ENCODE measurements around the gene UQCC2.

UQCC2 gene

DNA sequence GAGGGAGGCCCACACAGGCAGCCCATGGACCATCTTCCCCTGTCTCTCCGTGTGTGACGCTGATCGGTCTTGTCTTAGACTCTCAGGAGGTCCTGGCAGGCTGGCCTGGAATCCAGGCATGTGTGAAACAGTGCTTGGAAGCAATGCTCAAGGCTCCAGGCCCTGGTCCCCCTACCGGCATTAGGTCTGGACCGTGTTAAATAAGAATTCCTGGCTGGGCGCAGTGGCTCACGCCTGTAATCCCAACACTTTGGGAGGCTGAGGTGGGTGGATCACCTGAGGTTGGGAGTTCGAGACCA is 22.2 kb upstream of the UQCC2 start:
- DNase-seq (ENCODE audit: low read depth in 1 of 2, low spot score in 1 of 2): no peak
- TF ChIP-seq, protein P1, sequence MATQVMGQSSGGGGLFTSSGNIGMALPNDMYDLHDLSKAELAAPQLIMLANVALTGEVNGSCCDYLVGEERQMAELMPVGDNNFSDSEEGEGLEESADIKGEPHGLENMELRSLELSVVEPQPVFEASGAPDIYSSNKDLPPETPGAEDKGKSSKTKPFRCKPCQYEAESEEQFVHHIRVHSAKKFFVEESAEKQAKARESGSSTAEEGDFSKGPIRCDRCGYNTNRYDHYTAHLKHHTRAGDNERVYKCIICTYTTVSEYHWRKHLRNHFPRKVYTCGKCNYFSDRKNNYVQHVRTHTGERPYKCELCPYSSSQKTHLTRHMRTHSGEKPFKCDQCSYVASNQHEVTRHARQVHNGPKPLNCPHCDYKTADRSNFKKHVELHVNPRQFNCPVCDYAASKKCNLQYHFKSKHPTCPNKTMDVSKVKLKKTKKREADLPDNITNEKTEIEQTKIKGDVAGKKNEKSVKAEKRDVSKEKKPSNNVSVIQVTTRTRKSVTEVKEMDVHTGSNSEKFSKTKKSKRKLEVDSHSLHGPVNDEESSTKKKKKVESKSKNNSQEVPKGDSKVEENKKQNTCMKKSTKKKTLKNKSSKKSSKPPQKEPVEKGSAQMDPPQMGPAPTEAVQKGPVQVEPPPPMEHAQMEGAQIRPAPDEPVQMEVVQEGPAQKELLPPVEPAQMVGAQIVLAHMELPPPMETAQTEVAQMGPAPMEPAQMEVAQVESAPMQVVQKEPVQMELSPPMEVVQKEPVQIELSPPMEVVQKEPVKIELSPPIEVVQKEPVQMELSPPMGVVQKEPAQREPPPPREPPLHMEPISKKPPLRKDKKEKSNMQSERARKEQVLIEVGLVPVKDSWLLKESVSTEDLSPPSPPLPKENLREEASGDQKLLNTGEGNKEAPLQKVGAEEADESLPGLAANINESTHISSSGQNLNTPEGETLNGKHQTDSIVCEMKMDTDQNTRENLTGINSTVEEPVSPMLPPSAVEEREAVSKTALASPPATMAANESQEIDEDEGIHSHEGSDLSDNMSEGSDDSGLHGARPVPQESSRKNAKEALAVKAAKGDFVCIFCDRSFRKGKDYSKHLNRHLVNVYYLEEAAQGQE (IDR thresholded peaks at IDR 0.05; ENCODE audit: insufficient replicate concordance, low read depth): no peak
- TF ChIP-seq POLR2AphosphoS5 (IDR thresholded peaks at IDR 0.05; ENCODE audit: low read depth): no peak
- TF ChIP-seq, protein P2, sequence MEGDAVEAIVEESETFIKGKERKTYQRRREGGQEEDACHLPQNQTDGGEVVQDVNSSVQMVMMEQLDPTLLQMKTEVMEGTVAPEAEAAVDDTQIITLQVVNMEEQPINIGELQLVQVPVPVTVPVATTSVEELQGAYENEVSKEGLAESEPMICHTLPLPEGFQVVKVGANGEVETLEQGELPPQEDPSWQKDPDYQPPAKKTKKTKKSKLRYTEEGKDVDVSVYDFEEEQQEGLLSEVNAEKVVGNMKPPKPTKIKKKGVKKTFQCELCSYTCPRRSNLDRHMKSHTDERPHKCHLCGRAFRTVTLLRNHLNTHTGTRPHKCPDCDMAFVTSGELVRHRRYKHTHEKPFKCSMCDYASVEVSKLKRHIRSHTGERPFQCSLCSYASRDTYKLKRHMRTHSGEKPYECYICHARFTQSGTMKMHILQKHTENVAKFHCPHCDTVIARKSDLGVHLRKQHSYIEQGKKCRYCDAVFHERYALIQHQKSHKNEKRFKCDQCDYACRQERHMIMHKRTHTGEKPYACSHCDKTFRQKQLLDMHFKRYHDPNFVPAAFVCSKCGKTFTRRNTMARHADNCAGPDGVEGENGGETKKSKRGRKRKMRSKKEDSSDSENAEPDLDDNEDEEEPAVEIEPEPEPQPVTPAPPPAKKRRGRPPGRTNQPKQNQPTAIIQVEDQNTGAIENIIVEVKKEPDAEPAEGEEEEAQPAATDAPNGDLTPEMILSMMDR (IDR thresholded peaks at IDR 0.05; ENCODE audit: insufficient read depth, low read length): no peak
- TF ChIP-seq SPI1 (IDR thresholded peaks at IDR 0.05; ENCODE audit: borderline replicate concordance, low read depth): no peak
- TF ChIP-seq GABPA (IDR thresholded peaks at IDR 0.05; ENCODE audit: low read depth): no peak
- no peak overlapping the region for H3K27ac ChIP-seq (replicated peaks)

DNA sequence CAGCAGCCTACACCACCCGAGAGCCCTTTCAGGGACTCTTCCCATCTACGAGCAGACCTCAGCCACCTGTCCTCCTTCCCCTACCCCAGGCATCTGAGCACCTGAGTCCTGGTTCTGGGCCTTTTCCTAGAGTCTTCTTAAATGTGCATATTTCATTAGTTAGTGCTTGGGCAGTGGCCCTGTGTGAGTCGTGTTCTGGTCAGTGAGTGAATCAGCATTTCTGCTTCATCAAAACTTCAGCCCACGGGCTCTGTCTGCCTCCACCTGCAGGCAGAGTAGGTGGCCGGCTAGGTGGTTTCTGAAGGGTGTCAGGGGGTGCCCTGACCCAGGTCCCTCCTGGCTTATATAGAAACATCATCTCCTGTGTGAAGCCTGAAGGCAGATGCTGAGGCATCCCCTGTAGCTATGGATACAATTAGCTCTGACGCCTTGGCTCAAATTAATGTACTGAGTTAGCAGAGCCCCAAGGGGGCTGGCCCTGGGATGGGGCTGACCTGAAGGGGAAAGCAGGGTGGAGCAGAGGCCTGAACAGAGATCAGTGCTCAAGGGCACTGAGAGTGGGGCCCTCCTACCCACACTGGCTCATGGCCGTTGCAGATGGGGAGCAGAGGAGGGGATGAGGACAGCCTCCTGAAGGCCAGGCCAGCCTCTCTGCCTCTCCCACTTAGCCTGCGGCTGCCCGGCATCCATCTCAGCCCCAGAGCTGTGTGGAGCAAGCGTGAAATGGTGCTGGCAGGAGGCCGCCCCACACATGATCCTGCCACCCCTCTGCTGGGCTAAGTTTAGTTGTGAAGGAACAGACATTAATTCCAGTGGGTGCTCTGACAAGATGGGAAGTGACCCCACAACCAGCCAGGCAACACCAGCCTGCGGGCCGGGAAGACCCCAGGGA is 21.6 kb upstream of the UQCC2 start:
- TF ChIP-seq POLR2AphosphoS5 (IDR thresholded peaks at IDR 0.05; ENCODE audit: low read depth) (no peak), SPI1 (IDR thresholded peaks at IDR 0.05; ENCODE audit: borderline replicate concordance, low read depth) (no peak), GABPA (IDR thresholded peaks at IDR 0.05; ENCODE audit: low read depth) (no peak)
- TF ChIP-seq, protein P2 (IDR thresholded peaks at IDR 0.05; ENCODE audit: insufficient read depth, low read length): no peak
- TF ChIP-seq, protein P1 (IDR thresholded peaks at IDR 0.05; ENCODE audit: insufficient replicate concordance, low read depth): no peak
- H3K4me3 ChIP-seq (replicated peaks; ENCODE audit: insufficient read depth, low read length): no peak overlapping the region
- no peak for DNase-seq (ENCODE audit: low read depth in 1 of 2, low spot score in 1 of 2)
- H3K27ac ChIP-seq (replicated peaks): no peak overlapping the region
- no peaks in the 10 kb centered on the region for H3K27me3 ChIP-seq (ENCODE audit: insufficient read depth, poor library complexity, severe bottlenecking)

More for the DNA sequence above, 22.2 kb upstream of the UQCC2 start:
- Histone ChIP-seq H3K4me3 (replicated peaks; ENCODE audit: insufficient read depth, low read length) (no peak overlapping the region), H3K27me3 (ENCODE audit: insufficient read depth, poor library complexity, severe bottlenecking) (no peaks in the 10 kb centered on the region)

DNA sequence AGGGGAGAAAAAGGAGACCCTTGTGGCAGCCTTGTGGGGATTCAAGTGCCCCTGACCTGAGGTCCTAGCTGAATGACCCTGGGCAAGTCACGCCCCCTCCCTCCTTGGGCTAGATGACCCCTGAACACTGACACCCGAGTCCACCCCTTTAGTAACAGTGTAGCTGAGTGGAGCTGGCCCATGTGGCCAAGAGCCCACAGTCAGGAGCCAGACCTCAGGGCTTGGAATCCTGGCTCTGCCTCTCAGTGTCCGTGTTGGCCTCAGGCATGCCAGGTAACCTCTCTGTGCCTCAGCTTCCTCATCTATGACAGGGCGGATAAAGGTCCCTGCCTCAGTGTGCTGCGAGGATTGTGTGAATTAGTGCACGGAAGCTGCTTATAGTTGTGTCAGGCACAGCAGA is 20.9 kb upstream of the UQCC2 start:
- Histone ChIP-seq H3K27me3 (ENCODE audit: insufficient read depth, poor library complexity, severe bottlenecking) (no peaks in the 10 kb centered on the region), H3K4me3 (replicated peaks; ENCODE audit: insufficient read depth, low read length) (no peak overlapping the region), H3K27ac (replicated peaks) (no peak overlapping the region)
- TF ChIP-seq, protein P2 (IDR thresholded peaks at IDR 0.05; ENCODE audit: insufficient read depth, low read length): no peak
- TF ChIP-seq, protein P1 (IDR thresholded peaks at IDR 0.05; ENCODE audit: insufficient replicate concordance, low read depth): no peak
- TF ChIP-seq SPI1 (IDR thresholded peaks at IDR 0.05; ENCODE audit: borderline replicate concordance, low read depth) (no peak), POLR2AphosphoS5 (IDR thresholded peaks at IDR 0.05; ENCODE audit: low read depth) (no peak), GABPA (IDR thresholded peaks at IDR 0.05; ENCODE audit: low read depth) (no peak)
- no peak for DNase-seq (ENCODE audit: low read depth in 1 of 2, low spot score in 1 of 2)

All from HL-60 (cell line).